NCI-H2171 treated with DMSO at 0.1 percent for 48 hours (cell line): ENCODE results near the gene FKBP2.

Experiments used
- DNase-seq: peaks from one replicate; lab custom pipeline; 2025; lab: John Stamatoyannopoulos, UW

The FKBP2 gene

DNA sequence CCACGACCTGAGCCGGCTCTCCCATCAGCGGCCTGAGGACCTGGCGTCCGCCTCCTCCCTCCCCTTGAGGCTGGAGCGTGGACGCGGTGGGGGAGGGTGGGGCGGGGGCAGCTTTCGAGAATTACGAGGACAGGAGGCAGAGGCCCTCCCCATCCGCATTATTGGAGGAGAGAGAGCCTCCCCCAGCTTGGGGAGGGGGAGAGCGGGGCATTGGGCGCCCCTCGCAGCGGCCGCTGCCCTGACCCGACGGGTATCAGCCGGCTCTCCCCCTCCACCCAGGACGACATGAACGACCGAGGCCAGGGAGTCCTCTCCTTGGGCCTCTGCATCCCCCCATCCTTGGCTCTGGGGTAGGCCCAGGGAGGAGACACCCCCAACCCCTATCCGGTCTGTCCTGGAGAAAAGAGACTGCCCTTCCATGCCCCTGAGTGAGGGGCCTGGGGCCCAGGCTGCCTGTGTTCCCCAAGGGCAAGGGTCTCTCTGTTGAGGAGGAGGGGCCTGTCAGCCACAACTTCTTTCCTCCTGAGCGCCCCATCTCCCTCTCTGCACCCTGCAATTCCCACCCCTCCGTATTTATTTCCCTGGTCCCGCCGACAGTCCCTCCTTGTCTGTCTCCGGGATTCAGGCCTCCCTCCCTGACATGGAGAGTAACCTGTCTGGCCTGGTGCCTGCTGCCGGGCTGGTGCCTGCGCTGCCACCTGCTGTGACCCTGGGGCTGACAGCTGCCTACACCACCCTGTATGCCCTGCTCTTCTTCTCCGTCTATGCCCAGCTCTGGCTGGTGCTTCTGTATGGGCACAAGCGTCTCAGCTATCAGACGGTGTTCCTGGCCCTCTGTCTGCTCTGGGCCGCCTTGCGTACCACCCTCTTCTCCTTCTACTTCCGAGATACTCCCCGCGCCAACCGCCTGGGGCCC is 45.2 kb downstream of the FKBP2 start:
- peak; percentile 80 for DNase-seq

DNA sequence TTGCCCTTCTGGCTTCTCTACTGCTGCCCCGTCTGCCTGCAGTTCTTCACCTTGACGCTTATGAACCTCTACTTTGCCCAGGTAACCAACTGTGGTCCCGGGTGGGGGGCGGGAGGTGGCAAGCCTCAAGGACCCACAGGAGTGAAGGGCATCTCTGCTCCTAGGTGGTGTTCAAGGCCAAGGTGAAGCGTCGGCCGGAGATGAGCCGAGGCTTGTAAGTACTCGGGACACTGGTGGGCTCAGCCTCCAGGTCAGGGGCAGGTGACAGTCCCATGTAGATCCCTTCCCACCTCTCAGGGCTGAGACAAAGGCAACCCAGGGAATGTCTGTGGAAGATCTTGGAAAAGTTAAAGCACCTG is 45.9 kb downstream of the FKBP2 start:
- DNase-seq: no peak

DNA sequence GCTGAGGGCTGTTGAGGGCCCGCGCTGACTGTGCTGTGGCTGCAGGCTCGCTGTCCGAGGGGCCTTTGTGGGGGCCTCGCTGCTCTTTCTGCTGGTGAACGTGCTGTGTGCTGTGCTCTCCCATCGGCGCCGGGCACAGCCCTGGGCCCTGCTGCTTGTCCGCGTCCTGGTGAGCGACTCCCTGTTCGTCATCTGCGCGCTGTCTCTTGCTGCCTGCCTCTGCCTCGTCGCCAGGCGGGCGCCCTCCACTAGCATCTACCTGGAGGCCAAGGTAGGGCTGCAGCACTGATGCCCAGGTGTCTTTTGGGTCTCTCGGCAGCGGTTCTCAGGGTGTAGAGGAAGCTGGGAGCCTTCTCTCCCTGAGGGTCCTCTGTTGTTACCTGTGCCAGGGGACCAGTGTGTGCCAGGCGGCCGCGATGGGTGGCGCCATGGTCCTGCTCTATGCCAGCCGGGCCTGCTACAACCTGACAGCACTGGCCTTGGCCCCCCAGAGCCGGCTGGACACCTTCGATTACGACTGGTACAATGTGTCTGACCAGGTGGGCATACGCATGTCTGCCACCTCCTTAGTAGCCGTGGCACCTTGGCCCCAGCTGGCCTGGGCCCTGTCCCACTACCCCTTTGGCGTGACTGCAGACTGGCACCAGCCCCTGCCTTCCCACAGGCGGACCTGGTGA is 46.9 kb downstream of the FKBP2 start:
- DNase-seq: no peak

DNA sequence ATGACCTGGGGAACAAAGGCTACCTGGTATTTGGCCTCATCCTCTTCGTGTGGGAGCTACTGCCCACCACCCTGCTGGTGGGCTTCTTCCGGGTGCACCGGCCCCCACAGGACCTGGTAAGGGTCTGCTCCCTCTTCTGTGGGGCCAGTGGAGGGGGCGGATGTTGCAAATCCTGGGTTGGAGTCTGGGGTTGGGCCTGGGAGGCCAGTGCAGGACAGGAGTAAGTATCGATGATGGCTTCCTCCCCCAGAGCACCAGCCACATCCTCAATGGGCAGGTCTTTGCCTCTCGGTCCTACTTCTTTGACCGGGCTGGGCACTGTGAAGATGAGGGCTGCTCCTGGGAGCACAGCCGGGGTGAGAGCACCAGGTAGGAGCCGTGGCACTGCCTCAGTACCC is 47.5 kb downstream of the FKBP2 start:
- no peak for DNase-seq

DNA sequence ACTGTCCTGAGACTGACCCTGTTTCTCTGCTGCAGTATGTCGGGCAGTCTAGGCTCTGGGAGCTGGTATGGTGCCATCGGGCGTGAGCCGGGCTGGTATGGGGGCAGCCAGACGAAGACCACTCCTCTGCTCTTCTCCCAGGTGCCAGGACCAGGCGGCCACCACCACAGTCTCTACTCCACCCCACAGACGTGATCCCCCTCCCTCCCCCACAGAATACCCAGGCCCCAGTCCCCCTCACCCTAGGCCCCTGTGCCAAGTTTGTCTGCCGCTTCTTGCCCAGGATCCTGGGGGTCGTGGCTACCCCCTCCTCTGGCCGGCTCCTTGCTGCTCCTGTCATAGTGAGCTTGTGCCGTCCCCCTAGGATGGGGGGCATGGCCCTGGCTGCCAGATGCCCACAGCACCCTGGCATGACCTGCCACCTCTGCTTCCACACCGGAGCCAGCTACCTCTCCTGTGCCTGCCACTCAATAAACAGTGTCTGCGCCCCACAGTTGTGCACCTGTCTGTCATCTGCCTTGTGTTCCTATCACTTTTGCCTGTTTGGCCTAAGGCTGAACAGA is 48.2 kb downstream of the FKBP2 start:
- DNase-seq: no peak

DNA sequence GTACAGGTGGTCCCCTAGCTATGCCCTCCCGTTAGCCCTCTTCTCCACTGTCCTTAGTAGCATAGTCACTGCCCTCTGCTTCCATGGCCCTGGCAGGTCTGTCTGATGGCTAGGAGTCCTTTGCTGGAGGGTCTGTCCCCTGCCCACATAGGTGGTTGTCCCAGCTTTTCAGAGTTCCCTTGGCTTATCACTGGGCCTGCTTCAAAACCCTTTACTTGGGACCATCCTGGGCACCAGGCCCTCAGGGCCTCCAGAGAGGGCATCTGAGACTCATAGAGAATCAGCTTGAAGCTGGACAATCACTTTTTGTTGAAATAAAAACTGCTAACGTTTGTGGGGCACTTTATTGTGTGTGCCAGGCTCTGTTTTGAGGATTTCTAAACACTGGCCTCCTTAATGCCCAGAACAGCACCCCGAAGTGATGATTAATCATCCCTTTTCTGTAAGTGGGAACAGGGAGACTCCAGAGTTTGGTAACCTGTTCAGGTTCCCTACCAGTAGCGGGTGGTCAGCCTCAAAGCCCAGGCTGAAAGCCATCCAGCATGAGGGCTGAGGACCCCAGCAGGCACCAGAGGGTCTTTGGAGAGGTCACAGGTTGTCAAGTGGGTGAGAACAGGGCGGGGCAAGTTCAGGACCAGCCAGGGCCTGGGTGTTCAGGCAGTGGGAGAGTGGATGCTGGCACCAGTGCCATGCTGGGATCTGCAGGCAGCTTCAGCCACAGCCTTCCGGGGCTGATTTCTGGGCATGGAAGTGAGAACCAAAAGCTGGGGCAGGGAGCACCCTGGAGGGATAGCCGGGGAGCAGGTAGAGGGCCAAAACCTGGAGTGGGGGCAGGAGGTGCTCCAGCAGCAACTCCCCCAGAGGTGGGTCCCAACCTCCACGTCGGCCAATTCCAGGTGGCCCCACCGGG is 49.7 kb downstream of the FKBP2 start:
- no peak for DNase-seq

DNA sequence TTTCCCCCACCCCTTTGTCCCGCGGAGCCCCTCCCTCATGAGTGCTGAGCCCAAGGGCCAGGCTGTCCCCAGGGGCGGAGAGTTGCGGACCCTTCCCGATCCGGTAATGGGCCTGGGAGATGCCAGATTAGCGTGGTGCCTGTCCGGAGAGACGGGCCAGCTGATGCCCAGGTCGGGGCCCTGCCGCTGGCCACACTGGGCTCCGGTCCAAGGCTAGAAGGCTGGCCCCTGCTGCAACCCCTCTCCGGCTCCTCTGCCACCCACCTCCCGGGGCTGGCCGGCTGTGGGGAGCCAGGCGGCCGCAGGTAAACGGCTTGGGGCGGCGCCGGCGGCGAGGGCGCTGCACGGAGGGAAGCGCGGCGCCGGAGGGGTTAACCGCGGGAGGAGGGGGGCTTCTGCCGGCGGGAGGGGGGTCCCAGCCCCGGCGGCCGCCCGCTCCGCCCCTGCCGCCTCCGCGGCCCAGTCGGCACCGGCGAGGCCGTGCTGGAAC is 50.4 kb downstream of the FKBP2 start, which contains the start of gene KCNK4:
Gene KCNK4 (plus strand): TSS at position 41 of the 490 bp plus-strand sequence. CDS start 1,717 bp downstream, outside the sequence.
- no peak for DNase-seq

DNA sequence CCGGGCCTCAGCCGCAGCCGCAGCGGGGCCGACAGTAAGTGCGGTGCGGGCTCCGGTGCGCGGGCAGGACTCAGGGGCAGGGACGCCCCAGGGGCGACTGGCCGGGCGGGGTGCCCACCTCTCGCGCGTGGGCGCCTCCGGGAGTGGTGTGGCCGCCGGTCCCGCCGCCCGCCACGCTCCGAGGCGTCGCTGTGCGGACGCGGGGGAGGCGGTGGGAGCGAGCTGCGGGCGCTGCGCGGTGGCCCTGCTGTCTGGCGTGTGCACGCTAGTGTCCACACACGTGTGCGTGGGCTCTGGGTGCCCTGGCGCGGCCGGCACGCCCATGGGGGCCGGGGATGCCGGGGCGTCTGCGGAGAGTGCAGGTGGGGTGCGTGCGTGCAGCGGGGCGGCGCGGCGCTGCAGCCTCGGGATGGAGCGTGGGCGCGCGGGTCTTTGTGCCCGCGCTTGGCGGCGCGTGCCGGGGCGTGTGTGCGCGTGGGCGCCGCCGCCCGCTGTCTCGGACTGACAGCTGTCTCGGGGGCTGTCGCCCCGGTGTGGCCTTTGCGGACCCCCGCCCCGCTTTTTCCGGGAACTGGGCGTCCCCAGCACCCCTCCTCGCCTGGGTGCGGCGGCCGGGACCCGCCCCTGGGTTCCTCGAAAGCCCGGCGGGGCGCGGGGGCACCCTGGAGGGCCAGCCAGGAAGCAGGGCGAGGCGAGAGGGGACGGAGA is 51.0 kb downstream of the FKBP2 start:
- DNase-seq: no peak

DNA sequence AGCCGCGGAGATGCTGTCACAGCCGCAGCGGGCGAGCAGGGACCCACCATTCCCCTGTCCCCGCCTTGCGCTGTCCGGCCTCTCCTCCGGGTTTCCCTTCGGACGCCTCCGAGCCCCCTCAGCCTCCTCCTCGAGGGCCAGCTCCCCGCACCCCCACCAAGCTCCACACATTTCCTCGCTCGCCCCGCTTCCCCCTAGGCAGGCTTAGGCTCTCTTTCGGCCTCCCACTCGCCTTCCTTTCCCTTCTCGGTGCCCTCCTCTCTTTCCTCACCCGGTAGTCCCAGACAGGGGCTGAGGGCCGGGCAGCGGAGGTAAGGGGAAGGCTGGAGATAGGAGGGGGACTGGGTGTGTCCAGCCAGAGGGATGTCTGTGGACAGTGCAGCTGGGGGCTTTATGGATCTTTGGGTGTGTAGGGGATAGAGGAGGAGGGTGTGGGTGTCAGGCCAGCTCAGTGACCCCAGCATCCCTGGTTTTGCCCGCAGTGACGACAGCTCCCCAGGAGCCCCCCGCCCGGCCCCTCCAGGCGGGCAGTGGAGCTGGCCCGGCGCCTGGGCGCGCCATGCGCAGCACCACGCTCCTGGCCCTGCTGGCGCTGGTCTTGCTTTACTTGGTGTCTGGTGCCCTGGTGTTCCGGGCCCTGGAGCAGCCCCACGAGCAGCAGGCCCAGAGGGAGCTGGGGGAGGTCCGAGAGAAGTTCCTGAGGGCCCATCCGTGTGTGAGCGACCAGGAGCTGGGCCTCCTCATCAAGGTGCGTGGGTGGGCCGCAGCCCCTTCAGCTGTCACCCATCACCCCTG is 51.8 kb downstream of the FKBP2 start:
- DNase-seq: no peak
